ENCODE data around the gene PHRF1. TPM values are rescaled to one million over a fixed set of nuclear protein-coding genes. Genes with fewer than 3 reads are reported as not detected.

PHRF1 gene
- total RNA-seq, 1 donor from 2014 or later: 28.0 TPM

- no peak for DNase-seq (ENCODE audit: low read depth, low spot score)
Measured at GRCh38 chr11:556662-557256, 19.5 kb upstream of the PHRF1 start.

GRCh38 chr11:557328-558132, 18.7 kb upstream of the PHRF1 start:
- no peak for DNase-seq (ENCODE audit: low read depth, low spot score)

GRCh38 chr11:558503-558902, 17.8 kb upstream of the PHRF1 start:
- DNase-seq (ENCODE audit: low read depth, low spot score): no peak

GRCh38 chr11:559020-559620, 17.1 kb upstream of the PHRF1 start:
- DNase-seq (ENCODE audit: low read depth, low spot score): no peak

GRCh38 chr11:559712-560304, 16.5 kb upstream of the PHRF1 start:
- DNase-seq (ENCODE audit: low read depth, low spot score): no peak

GRCh38 chr11:560305-561147, 15.7 kb upstream of the PHRF1 start, which contains the start of the genes LMNTD2 and RASSF7:
LMNTD2 (minus strand) TSS chr11:560738; CDS start chr11:560716, 22 bp downstream.
RASSF7 (plus strand) TSS chr11:560970; CDS start chr11:561769, 799 bp downstream.
- DNase-seq (ENCODE audit: low read depth, low spot score): peak; percentile 47

GRCh38 chr11:561148-562003, 14.9 kb upstream of the PHRF1 start:
- no peak for DNase-seq (ENCODE audit: low read depth, low spot score)

GRCh38 chr11:562046-562645, 14.1 kb upstream of the PHRF1 start:
- DNase-seq (ENCODE audit: low read depth, low spot score): no peak

- no peak for DNase-seq (ENCODE audit: low read depth, low spot score)
Measured at GRCh38 chr11:563066-563811, 13.0 kb upstream of the PHRF1 start.

- no peak for DNase-seq (ENCODE audit: low read depth, low spot score)
Measured at GRCh38 chr11:563812-564578, 12.3 kb upstream of the PHRF1 start.

GRCh38 chr11:565921-566509, 10.3 kb upstream of the PHRF1 start:
- no peak for DNase-seq (ENCODE audit: low read depth, low spot score)

GRCh38 chr11:567011-567628, 9.2 kb upstream of the PHRF1 start:
- DNase-seq (ENCODE audit: low read depth, low spot score): no peak

GRCh38 chr11:567629-568292, 8.5 kb upstream of the PHRF1 start:
- no peak for DNase-seq (ENCODE audit: low read depth, low spot score)

GRCh38 chr11:568306-569157, 7.7 kb upstream of the PHRF1 start:
- DNase-seq (ENCODE audit: low read depth, low spot score): peak; percentile 56

- no peak for DNase-seq (ENCODE audit: low read depth, low spot score)
Measured at GRCh38 chr11:569158-569885, 6.9 kb upstream of the PHRF1 start.
